Measurements from ENCODE around the gene GET4.

Gene GET4

GRCh38 chr7:888081-889024 lies 12.0 kb downstream of the GET4 start:
- no peak for DNase-seq

GRCh38 chr7:889025-889390 lies 12.7 kb downstream of the GET4 start:
- no peak for DNase-seq

DNA sequence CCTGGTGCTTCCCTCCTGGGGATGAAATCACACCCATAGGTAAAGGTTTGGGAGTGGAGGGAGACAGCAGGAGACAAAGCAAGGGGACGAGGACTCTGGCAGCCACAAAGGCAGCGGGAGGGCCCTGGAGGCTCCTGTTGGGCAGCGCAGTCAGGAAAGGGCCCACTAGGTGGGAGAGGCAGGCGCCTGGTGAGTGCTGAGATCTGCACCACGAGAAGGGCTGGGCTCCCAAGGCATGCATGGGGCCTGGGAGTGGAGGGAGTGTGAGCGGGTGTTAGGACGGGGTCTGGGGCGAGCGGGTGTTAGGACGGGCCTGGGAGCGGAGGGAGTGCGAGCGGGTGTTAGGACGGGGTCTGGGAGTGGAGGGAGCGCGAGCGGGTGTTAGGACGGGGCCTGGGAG lies 13.0 kb downstream of the GET4 start:
- DNase-seq: no peak

DNA sequence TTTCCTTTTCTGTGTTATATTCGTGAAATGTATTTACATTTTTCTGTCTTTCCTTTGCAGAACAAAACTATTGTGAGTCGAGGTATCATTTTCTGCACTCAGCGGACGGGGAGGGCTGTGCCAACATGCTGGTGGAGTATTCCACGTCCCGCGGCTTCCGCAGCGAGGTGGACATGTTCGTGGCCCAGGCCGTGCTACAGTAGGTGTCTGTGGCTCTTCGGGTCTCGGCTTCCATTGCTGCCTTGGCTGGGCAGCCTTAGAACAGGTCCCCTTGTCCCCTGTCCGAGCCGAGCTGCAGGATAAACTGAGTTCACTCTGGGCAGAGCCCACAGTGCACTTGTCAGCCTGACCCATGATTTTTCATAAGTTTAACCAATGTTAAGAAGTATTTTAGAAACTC lies 14.5 kb downstream of the GET4 start:
- DNase-seq: no peak

DNA sequence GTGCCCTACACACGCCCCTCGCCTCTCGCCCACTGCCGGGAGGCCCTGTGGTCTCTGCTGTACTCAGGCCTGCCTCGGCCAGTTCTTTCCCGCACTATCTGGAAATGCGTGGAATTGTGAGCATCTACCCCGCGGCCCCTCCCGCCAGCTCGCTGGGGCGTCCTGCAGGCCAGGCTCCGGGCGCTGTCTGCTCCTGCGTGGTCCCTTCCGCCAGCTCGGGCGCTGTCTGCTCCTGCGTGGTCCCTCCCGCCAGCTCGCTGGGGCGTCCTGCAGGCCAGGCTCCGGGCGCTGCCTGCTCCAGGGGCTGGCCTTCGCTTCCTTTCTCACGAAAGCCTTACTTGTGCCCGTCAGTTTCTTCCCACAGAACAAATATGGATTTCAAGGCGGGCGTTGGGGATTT lies 14.9 kb downstream of the GET4 start:
- no peak for DNase-seq

DNA sequence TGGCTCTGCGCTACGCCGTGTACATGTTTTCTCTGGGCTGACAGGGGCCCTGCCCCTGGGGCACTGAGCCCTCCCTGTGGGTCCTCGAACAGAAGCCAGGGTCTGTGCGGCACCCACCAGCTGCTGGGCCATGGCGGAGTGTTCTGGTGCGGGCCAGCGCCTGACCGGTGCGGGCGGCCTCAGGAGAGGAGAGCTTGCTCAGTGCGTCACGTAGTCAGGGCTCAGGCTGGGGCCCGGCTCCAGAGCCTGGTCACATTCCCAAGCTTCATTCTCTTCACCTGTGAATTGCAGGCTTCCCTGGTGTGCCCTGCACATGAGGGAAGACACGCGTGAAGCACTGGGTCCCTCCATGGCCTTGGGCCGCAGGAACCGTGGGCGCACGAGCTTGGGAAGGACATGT lies 15.5 kb downstream of the GET4 start:
- no peak for DNase-seq

DNA sequence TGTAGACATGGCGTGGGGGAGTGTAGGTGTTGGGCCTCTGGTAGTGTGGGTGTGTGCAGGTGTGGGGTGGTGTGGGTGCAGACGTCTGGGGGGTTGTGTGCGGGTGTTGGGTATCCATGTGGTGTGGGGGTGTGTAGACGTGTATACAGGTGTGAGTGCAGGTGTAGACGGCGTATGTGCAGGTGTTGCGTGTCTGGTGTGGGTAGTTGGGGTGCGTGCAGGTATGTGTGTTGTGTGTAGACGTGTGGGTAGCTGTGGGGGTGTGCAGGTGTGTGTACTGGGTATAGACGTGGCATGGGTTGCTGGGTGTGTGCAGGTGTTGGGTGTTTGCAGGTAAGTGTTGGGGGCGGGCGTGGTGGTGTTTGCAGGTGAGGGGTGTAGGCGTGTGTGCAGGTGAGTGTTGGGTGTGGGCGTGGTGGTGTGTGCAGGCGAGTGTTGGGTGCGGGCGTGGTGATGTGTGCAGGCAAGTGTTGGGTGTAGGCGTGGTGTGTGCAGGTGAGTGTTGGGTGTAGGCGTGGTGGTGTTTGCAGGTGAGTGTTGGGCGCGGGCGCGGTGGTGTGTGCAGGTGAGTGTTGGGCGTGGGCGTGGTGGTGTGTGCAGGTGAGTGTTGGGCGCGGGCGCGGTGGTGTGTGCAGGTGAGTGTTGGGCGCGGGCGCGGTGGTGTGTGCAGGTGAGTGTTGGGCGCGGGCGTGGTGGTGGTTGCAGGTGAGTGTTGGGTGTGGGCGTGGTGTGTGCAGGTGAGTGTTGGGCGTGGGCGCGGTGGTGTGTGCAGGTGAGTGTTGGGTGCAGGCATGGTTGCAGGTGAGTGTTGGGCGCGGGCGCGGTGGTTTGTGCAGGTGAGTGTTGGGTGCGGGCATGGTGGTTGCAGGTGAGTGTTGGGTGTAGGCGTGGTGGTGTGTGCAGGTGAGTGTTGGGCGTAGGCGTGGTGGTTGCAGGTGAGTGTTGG lies 16.6 kb downstream of the GET4 start:
- DNase-seq: no peak

- DNase-seq: no peak
Observed at GRCh38 chr7:893686-894085, 17.3 kb downstream of the GET4 start.

- no peak for DNase-seq
Observed at GRCh38 chr7:894164-894867, 18.0 kb downstream of the GET4 start.

- DNase-seq: no peak
Observed at GRCh38 chr7:894927-895450, 18.6 kb downstream of the GET4 start.

DNA sequence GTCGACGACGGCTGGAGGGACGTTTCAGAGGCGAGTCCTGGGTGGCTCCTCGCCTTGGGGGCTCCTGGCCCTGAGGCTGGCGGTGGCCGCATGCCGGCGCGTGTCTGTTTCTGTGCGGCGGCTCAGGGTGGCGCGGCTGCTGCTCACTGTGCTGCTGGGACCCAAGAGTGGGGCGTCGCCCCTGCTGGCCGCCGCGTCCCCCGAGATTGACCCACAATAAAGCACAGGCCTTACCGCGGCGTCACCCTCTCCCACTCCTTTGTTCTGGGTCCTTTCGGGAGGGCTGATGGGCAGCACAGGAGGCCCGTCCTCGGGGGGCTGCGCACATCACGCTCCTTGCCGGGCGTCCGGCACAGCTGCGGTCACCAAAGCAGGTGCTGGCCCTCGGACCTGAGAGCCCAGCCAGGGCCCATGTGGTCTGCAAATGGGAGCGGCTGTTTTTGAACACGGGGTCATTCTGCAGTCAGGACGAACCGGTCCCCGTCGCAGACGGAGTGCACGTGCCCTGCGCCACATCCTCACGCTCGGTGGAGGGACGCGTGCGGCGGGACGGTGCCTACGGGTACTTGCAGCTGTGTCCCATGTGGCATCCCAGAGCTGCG lies 19.2 kb downstream of the GET4 start:
- DNase-seq: no peak

DNA sequence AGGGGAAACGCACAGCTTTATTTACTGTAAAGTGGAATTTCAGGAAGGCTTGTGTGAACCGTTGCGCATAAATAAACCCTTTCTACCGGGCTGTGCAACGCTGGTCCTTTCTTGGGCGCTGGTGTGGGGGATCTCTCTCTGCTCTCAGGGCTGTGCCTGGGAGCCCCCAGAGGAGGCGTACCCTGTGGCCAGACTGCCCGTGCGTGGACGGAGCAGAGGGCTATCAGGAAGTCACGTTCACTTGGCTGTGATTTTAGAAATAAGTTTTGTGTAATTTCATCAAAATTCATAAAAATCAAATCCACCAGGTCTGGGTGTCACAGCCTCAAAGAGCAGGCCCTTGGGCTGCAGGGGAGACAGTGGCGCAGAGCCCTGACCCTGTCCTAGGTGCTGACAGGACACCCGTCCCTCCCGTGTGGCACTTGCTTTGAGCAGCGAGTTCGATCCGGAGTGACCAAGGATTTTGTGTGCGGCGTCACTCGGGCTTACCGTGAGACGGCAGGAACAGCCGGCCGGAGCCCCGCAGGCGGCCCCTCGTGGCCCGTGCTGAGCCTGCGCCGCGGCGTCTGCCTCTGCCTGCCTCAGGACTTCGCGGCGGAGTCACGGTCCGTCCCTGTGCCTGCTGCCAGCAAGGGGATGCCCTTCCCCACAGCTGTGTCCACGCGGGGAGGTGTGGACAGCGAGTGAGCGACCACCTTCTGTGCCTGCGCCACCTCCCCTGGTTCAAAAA lies 20.2 kb downstream of the GET4 start:
- DNase-seq: no peak

DNA sequence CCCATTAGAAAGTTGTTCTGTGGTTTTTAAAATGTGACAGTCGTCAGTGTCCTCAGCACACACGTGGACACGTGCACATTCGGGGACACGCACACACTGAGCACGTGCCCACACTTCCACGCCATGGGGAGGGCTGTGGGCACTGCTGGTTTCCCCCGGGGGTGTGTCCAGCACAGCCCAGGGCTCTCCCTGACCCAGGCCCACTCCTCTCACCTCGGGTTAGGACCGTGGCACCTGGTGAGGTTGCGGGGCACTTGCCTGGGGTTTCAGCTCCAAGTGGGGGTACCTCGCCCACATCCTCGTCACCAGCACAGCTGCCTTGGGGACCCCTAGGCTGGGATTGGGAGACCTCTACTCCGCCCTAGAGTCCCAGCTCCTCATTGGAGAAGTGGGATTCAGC lies 20.7 kb downstream of the GET4 start:
- DNase-seq: no peak

DNA sequence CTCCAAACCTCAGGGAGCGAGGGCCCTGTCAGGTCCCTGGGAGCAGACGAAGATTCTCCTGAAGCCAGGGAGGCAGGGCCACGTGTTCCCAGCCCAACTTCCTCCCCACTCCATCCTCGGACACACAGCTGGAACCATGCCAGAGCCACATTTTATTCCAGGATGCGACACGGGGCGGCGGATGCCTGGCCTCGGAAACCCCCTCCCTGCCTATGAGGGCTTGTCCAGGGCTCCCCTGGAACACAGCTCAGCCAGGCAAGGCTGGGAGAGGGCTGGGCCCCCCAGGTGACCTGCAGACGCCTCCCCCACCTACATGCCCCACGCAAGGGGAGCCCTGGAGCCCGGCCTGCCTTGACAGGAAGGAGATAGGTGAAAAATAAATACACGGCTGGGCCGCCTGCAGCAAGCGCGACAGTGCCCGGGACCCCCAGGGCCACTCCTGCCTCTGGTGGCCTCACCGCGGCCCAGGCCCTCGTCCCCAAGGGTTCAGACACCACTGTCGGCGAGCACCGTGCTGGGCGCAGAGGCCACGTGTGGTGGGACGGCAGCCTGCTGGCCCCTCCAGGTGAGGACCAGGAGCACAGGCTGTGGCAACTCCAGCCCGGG lies 21.5 kb downstream of the GET4 start:
- DNase-seq: no peak

GRCh38 chr7:898460-898854 lies 22.1 kb downstream of the GET4 start:
- no peak for DNase-seq

- no peak for DNase-seq
Observed at GRCh38 chr7:898855-899681, 22.7 kb downstream of the GET4 start.

DNA sequence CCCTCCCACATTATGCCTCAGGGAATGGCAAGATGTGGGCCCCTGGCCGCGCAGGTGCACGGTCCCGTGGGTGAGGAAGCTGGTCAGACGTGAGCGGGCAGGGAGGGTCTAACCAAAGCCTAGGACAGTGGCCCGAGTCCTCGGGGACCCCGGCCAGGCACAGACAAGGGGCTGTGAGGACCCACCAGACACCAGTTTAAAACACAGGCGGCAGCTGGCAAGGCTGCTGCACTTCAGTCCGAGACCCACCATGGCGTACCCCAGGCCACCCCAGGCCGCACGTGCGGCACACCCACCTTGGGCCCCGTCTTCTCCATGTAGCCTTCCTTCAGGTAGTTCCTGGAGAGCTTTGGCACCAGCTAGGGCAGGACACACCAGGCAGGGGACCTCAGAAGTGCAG lies 23.5 kb downstream of the GET4 start:
- no peak for DNase-seq

DNA sequence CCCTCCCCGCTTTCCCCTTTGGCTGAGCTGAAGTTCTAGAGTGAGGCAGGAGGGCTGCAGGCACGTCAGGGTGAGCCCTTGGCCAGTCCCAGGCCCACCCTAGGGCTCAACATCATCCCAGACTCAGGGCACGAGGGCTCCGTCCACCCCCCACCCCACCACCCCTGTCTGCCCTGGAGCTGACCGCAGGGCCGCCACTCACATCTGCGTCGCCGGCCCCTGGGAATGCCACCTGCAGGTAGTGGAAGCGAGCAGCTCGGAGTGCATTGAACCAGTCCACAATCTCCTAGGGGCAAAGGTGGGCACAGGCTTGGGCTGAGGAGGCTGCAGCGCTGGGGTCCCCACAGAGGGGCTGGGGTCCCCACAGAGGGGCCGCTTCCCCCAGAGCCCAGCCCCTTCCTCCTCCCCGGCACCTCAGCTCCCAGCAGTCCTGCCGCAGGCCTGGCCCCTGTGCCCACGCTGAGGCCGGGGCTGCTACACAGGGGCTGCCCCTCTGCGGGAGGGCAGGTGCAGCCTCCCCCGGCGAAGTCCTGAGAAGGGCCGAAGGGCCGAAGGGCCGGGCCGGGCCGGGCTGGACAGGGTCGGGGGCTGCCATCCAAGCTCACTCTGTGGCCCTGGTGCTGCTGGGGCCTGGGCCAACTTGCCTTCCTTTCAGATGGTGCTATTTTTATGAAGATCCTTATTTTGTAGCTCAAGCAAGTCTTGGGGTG lies 24.1 kb downstream of the GET4 start:
- no peak for DNase-seq

DNA sequence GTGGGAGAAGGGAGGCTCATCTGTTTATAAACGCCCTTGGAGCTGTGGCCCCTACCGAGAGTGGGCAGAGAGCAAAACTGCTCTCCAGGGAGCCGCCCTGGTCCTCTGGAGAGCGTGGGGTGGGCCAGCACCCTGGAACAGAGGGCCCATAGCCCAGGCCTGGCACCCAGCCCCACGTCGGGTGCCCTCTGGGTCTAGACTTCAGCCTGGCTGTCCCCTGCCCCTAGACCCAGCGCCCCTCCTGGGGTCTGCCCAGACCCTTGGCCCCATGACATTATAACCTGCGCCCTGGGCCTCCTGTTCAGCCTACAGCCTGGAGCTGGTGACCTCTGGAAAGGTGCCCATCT lies 24.7 kb downstream of the GET4 start:
- DNase-seq: no peak
